ENCODE measurements around the gene EMC10. TPM values are rescaled to one million over a fixed set of nuclear protein-coding genes. Genes with fewer than 3 reads are reported as not detected.

EMC10 gene
- total RNA-seq, 1 experiment from 2014 or later = 66.7 TPM

Other genes with a start within 250 kb of the EMC10 start
- 10.8 TPM for gene KCNC3, start 147.1 kb upstream of the EMC10 start, total RNA-seq (2021; ENCODE audit: unreplicated experiment)
- 2.5 TPM for gene NAPSA, start 110.9 kb upstream of the EMC10 start, total RNA-seq (2021; ENCODE audit: unreplicated experiment)
- gene NR1H2, start 100.0 kb upstream of the EMC10 start, total RNA-seq (2021; ENCODE audit: unreplicated experiment) = 55.8 TPM
- 71.7 TPM for gene POLD1, start 92.2 kb upstream of the EMC10 start, total RNA-seq (2021; ENCODE audit: unreplicated experiment)
- not detected for gene SPIB, start 57.6 kb upstream of the EMC10 start, total RNA-seq (2021; ENCODE audit: unreplicated experiment)
- gene MYBPC2, start 43.6 kb upstream of the EMC10 start, total RNA-seq (2021; ENCODE audit: unreplicated experiment) = 0.18 TPM
- 2.0 TPM for gene GARIN5A, start 341 bp downstream of the EMC10 start, total RNA-seq (2021; ENCODE audit: unreplicated experiment)
- gene JOSD2, start 34.7 kb downstream of the EMC10 start, total RNA-seq (2021; ENCODE audit: unreplicated experiment) = 51.8 TPM
- not detected for gene ASPDH, start 37.4 kb downstream of the EMC10 start, total RNA-seq (2021; ENCODE audit: unreplicated experiment)
- gene LRRC4B, start 91.9 kb downstream of the EMC10 start, total RNA-seq (2021; ENCODE audit: unreplicated experiment) = 0.57 TPM
- gene SYT3, start 163.4 kb downstream of the EMC10 start, total RNA-seq (2021; ENCODE audit: unreplicated experiment) = not detected
- 0.98 TPM for gene C19orf81, start 172.9 kb downstream of the EMC10 start, total RNA-seq (2021; ENCODE audit: unreplicated experiment)
- not detected for gene SHANK1, start 243.3 kb downstream of the EMC10 start, total RNA-seq (2021; ENCODE audit: unreplicated experiment)
- not detected for gene CLEC11A, start 246.9 kb downstream of the EMC10 start, total RNA-seq (2021; ENCODE audit: unreplicated experiment)